CMK (cell line): ENCODE results near the gene SH3BGRL3.
"Not testable (repeated sequence)": the region's sequence is repeated elsewhere in the genome, so short reads cannot be mapped to it uniquely, and the experiment has no call there.

Experiments used
- DNase-seq: peaks from one replicate; pipeline ENCODE4 v3.0.0-alpha.2; 2010; ENCODE audit warnings: low read depth

Gene SH3BGRL3

GRCh38 chr1:26279456-26280332, at the start of gene SH3BGRL3:
Gene SH3BGRL3 (plus strand): TSS chr1:26280086. CDS start chr1:26280156, 70 bp downstream.
- DNase-seq: peak; percentile 92

GRCh38 chr1:26230682-26231081, 49.2 kb upstream of the SH3BGRL3 start:
- not testable (repeated sequence) for DNase-seq

GRCh38 chr1:26233903-26234643, 45.8 kb upstream of the SH3BGRL3 start, which contains the start of gene CEP85:
Gene CEP85 (plus strand): TSS chr1:26234200. CDS start chr1:26239784, 5,584 bp downstream.
- peak; percentile 98 for DNase-seq

GRCh38 chr1:26234644-26235370, 45.1 kb upstream of the SH3BGRL3 start:
- DNase-seq: peak; percentile 47

GRCh38 chr1:26237230-26237966, 42.5 kb upstream of the SH3BGRL3 start:
- DNase-seq: no peak

- no peak for DNase-seq
These were observed 40.0 kb upstream of the SH3BGRL3 start for GRCh38 chr1:26239936-26240335.

GRCh38 chr1:26252718-26253117, 27.2 kb upstream of the SH3BGRL3 start:
- no peak for DNase-seq

GRCh38 chr1:26254404-26254803, 25.5 kb upstream of the SH3BGRL3 start:
- no peak for DNase-seq

- no peak for DNase-seq
These were observed 22.7 kb upstream of the SH3BGRL3 start for GRCh38 chr1:26257222-26257621.

- no peak for DNase-seq
These were observed 20.9 kb upstream of the SH3BGRL3 start for GRCh38 chr1:26259005-26259404.

- no peak for DNase-seq
These were observed 20.3 kb upstream of the SH3BGRL3 start for GRCh38 chr1:26259578-26259977.

GRCh38 chr1:26263212-26263611, 16.7 kb upstream of the SH3BGRL3 start:
- DNase-seq: no peak

GRCh38 chr1:26265405-26265804, 14.5 kb upstream of the SH3BGRL3 start:
- DNase-seq: no peak

- DNase-seq: no peak
These were observed 11.3 kb upstream of the SH3BGRL3 start for GRCh38 chr1:26268290-26269197.

- DNase-seq: no peak
These were observed 10.7 kb upstream of the SH3BGRL3 start for GRCh38 chr1:26269198-26269550.

GRCh38 chr1:26274801-26275425, 5.0 kb upstream of the SH3BGRL3 start:
- DNase-seq: no peak

GRCh38 chr1:26275580-26276431, 4.1 kb upstream of the SH3BGRL3 start:
- DNase-seq: peak; percentile 91

GRCh38 chr1:26276432-26276838, 3.5 kb upstream of the SH3BGRL3 start:
- no peak for DNase-seq

GRCh38 chr1:26277261-26277661, 2.6 kb upstream of the SH3BGRL3 start:
- DNase-seq: no peak
